RPMI7951 (cell line): ENCODE data around the gene EXTL1. TPM values are rescaled to one million over a fixed set of nuclear protein-coding genes. Genes with fewer than 3 reads are reported as not detected.

ENCODE experiments used
- DNase-seq: peaks from one replicate; pipeline ENCODE4 v3.0.0-alpha.2; 2012; ENCODE audit warnings: low read depth
- total RNA-seq: library from RNA; depleted of rRNA; stranded (reverse); fragments of >200 nt; shearing (Covaris generic); gene quantifications from 2 replicates; pipeline ENCODE4 v1.2.3, GENCODE V29; 2014

Gene EXTL1
- total RNA-seq, 1 experiment from 2014 or later, result 4.1 TPM

DNA sequence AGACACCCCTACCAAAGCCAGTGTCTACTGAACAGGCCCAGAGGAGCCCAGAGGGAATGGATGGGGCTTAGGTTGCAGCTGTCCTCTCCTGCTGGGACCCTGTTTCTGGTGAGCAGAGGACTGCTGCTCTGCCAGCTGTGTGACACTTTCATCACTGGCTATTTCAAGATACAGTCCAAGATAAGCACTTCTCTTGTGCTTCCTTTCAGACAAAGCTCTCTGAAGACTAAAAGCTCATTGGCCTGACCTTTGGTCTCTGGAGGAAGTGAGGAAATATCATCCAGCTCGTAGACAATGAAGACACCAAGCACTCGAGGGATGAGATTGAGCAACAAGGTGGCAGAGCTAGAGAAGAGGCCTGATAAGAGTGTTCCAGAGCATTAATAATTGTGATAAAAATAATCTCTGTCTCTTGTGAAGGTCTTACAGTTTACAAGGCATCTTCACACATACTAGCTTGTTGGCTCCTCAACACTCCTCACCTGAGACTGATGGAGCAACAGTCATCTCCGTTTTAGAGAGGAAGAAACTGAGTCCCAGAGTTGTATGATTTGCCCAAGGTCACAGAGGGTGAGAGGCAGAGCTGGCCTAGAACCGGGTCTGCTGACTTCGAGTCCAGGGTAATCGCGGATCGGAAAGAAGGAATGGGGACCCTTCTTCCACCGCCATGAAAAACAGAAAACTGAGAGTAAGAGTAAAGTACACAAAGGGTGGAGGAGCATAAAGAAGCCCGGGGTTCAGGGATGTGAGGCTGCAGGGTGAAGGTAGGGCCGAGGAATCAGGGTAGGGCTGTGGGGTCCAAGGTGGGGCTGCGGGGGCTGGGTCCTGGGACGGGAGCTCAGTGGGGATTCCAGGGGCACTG, 24.4 kb upstream of the EXTL1 start:
- peak; percentile 60 for DNase-seq

- peak; percentile 99 for DNase-seq
Observed at GRCh38 chr1:25997828-25998761, 23.5 kb upstream of the EXTL1 start, which contains the start of gene PAFAH2. PAFAH2 (minus strand) TSS chr1:25998063; CDS start chr1:25990816, 7,247 bp downstream.

DNA sequence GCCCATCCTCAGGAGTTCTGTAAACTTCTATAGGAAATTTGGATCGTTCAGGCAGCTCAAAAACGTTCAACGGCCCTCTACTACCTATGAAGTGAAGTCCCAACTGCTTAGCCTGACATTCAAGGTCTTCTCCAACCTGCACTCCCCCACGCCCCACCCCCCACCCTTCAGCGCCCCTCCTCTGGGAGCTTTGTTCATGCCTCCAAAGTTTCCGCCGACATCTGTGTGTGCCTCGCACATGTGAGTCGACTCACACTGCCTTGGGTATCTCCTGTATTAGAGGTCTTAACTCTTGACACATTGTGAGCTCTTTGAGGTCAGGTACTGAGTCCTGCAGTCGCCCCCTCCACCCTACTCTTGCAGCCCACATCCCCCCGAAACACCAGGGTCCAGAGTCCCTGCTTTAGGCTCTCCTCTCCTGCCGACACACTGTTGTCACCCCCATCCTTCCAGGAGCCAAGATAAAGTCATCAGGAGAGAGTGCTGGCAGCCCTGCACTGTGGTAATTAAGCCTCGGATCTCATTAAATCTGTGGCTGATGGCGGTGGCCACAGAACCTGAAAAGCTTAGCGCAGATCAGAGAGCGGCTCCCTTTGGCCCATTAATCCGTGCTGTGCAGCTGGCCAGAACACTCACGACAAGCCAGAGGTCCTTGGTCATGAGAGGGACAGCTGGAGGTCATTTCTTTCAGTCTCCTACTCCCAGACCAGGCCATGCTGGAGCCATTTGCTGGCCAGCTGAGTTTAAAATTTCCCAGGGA, 22.4 kb upstream of the EXTL1 start:
- DNase-seq, result no peak

- no peak for DNase-seq
Observed at GRCh38 chr1:26003262-26003661, 18.3 kb upstream of the EXTL1 start.

GRCh38 chr1:26003756-26004155, 17.8 kb upstream of the EXTL1 start:
- no peak for DNase-seq

DNA sequence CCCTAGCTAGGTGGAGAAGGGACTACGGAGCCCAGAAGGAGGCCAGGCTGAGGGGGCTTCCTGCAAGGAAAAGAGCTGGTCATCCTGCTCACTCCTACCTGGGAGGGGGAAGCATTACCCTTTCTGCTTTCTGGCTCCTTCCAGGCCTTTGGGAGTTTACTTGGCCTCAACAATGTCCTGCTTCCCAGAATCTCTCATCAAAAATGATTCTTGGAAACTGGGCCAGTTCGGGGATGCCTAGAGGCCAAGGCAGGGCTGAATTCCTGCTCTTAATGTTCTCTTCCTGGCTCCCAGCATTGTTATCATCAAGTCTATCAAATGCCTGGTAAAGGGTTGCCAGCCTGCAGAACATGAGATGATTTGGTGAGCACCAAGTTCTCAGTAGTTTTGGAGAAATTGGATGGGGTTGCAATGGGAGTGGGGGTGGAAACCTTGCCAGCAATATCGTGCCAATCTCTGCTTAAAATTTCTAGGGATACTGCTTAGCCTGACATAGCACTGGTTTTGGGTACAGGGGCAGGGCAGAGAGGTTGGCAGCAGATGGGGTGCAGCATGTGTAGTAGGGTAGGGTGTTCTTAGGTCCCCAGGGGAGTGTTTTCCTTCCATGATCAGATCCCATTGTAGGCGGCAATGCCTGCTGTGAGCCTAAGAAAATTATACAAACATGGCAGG, 16.0 kb upstream of the EXTL1 start:
- no peak for DNase-seq

GRCh38 chr1:26006710-26007109, 14.9 kb upstream of the EXTL1 start:
- DNase-seq, result no peak

DNA sequence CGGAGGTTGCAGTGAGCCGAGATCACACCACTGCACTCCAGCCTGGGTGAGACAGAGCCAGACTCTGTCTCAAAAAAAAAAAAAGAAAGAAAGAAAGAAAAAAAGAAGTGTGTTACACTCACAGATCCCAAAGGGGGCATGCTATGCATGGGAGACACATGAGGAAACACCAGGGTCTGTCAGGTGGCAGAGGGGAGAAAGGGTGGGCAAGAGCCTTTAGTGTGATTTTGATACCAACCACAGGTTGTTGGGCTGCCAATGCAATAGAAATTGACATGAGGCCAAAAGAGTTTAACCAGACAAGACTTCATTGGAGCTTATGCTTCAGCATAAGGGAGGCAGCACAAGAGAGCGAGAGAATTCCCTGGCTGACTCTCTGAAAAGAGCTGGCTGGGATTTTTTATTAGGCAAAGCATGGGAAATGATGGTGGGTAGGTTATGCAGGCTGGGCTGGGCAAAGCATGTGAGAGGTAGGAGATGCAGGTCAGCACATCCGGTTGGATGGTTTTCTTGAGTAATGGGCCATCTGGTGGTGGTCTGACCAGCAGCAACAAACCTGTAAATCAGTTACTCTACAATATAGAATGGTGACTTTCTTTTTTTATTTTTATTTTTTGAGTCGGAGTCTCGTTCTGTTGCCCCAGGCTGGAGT, 11.7 kb upstream of the EXTL1 start:
- DNase-seq, result no peak

- DNase-seq, result no peak
Observed at GRCh38 chr1:26010825-26011224, 10.8 kb upstream of the EXTL1 start.

DNA sequence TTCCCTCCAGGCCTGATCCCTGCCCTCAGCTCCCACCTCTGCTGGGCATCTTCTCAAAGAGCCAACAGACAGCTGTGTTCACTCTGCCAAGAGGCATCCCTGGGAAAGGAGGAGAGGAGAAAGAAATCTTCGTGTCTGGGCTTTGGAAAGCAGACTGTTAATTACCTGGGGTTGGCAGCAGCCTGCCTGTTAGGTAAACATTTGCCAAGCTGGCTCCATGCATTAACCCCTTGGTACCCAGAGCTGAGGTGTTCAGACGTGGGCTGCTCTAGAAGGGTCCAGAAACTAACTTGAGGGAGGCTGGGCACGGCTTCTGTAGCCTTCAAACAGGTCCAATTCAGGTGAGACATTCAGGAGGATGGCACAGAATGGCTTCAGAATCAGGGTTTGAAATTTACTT, 8.7 kb upstream of the EXTL1 start:
- DNase-seq, result no peak

GRCh38 chr1:26014179-26014578, 7.4 kb upstream of the EXTL1 start:
- DNase-seq, result no peak

GRCh38 chr1:26015358-26015757, 6.2 kb upstream of the EXTL1 start:
- peak; percentile 48 for DNase-seq

GRCh38 chr1:26016258-26016952, 5.2 kb upstream of the EXTL1 start:
- DNase-seq, result peak; percentile 58

DNA sequence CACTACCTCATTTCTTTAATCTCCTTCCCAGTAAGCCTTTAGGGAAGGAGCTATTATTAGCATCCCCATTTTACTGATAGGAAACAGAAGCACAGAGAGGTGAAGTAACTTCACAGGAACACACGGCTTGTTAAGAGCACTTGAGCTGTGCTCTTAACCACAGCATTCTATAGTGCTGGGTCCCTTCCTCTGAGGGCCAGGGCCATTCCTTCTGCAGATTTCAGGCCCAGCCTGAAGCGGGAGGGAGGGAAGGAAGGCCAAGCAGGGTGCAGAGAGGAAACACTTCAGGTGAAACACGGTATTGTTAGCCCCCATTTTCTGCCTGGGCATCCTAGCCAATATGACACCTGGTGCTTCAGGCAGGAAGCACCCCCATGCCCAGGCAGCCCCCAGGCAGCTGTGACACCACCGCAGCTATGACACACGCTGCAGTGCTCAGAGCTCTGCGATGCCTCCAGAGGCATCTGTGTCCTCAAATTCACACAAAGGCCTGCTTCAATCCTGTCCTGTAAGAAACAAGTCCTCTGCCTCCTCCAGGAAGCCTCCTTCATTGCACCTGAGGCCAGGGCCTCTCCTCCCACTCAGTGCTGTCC, 4.5 kb upstream of the EXTL1 start:
- peak; percentile 47 for DNase-seq

GRCh38 chr1:26017606-26018005, 4.0 kb upstream of the EXTL1 start:
- peak; percentile 87 for DNase-seq

DNA sequence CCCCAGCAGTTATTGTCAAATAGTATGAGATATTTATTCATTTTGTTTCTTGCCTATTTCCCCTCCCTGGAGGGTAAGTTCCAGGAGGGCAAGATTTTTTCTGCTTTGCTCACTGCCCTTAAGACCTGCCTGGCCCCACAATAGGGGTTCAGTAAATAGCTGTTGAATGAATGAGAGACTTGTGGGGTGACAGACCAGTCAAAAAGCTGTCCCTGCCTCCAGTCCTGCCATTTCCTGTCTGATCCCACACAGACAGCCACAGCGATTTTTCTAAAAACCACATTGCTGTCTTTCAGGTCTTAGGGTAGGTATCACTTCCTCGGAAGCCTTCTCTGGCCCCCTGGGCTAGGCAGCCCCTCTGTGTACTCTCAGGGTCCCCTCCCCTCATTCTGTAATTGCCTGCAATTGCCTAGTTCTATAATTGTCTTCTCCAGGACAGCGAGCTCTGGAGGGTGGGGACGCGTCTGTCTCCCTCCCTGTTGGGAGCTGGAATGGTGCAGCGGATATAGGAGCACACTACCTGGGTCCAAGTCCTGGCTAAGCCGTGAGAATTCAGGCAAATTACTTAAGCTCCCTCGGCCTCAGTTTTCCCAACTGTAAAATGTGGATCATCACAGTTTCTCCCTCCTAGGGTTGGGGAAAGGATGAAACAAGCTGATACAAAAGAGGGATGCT, 1.8 kb upstream of the EXTL1 start:
- peak; percentile 75 for DNase-seq

GRCh38 chr1:26020330-26020768, 1.2 kb upstream of the EXTL1 start:
- DNase-seq, result peak; percentile 59

- no peak for DNase-seq
Observed at GRCh38 chr1:26020941-26021646, 481 bp upstream of the EXTL1 start.
